ENCODE data around the gene SSBP2. TPM values are rescaled to one million over a fixed set of nuclear protein-coding genes. Genes with fewer than 3 reads are reported as not detected.

SSBP2 gene
- total RNA-seq, 4 donors from 2014 or later = 48.6 to 80.4 (median 71.9) TPM

GRCh38 chr5:81646469-81646995, 104.4 kb downstream of the SSBP2 start:
- no peak for TF ChIP-seq CTCF (IDR thresholded peaks at IDR 0.05; ENCODE audit: low read depth)

DNA sequence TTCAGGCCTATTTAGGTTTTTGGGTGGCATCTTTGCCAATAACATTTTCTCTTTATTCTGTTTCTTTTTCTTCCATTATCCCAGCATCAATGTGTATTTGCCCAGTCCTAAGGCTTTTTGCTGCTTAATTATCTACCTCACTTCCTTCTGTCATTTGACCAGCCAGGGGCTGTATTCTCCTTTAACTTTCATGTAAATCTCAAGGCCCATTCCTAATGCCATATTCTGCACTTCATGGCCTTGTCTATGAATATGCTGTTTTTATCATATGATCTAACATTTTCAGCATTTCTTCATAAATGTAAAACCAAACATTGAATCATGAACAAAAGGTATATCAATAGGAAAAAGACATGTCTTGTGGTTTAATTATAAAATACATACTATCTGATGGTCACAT, 108.7 kb downstream of the SSBP2 start:
- no peak for TF ChIP-seq CTCF (IDR thresholded peaks at IDR 0.05; ENCODE audit: low read depth)

DNA sequence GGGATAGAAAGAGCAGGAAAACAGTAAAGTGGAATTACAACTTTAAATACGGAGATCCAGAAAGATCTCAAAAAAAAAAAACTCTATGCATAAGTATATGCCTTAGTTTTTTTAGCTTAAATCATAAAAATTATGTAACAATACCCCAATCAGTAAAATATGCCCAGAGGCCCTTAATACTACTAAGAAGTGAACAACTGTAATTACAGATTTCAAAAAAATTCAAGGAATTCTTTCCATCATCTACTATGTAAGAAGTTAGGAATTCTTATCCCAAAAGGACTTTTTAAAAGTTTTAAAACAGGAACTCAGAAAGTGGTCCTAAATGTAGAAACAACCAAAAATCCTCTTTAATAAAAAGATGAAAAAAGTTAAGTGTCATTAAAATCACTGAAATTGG, 111.3 kb downstream of the SSBP2 start:
- no peak for TF ChIP-seq CTCF (IDR thresholded peaks at IDR 0.05; ENCODE audit: low read depth)

- TF ChIP-seq CTCF (IDR thresholded peaks at IDR 0.05; ENCODE audit: low read depth) = no peak
Measured at GRCh38 chr5:81638471-81638870, 112.4 kb downstream of the SSBP2 start.

- no peak for TF ChIP-seq CTCF (IDR thresholded peaks at IDR 0.05; ENCODE audit: low read depth)
Measured at GRCh38 chr5:81633891-81634290, 117.0 kb downstream of the SSBP2 start.

- no peak for TF ChIP-seq CTCF (IDR thresholded peaks at IDR 0.05; ENCODE audit: low read depth)
Measured at GRCh38 chr5:81633471-81633870, 117.4 kb downstream of the SSBP2 start.

DNA sequence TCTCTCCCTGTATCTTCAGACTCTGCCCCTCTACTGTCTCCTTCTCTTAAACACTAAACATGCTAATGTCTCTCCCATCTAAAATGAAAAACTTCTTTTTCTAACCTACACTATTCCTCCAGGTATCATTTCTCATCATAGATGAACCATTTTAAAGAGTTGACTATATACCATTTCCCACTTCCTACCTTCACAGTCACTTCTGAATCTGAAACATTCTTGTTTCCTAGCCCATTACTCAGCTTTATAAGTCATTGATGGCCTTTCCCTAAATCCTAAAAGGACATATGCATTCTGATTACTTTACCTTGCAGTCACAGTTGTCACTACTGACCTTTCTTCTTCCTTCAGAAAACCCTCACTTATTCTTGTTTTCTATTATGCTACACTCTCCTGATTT, 118.2 kb downstream of the SSBP2 start:
- no peak for TF ChIP-seq CTCF (IDR thresholded peaks at IDR 0.05; ENCODE audit: low read depth)

Measured in subcutaneous adipose tissue (tissue), 4 donors.